Forelimb muscle (tissue), 1 donor: Measurements from ENCODE around the gene MAF. TPM values are rescaled to one million over a fixed set of nuclear protein-coding genes. Genes with fewer than 3 reads are reported as not detected.

Source experiments
- DNase-seq: peaks from one replicate; pipeline ENCODE4 v3.0.0-alpha.2; 2013; ENCODE audit warnings: low read depth
- polyA plus RNA-seq: library from polyadenylated mRNA; unstranded; fragments of 120-200 nt; gene quantifications from one replicate; pipeline ENCODE4 v1.2.1, GENCODE V29; 2013; ENCODE audit not compliant: insufficient read length

MAF gene
- polyA plus RNA-seq = 28.8 TPM

GRCh38 chr16:79600638-79601091 lies at the start of gene MAF:
Gene MAF, minus strand, starts transcription at chr16:79600737. Its CDS starts 835 bp downstream, at chr16:79599902.
- DNase-seq = peak; percentile 96

- DNase-seq = no peak
Measured at GRCh38 chr16:79648826-79649225, 48.3 kb upstream of the MAF start.

GRCh38 chr16:79647586-79647985 lies 47.0 kb upstream of the MAF start:
- no peak for DNase-seq

- no peak for DNase-seq
Measured at GRCh38 chr16:79645701-79646100, 45.2 kb upstream of the MAF start.

GRCh38 chr16:79644971-79645667 lies 44.6 kb upstream of the MAF start:
- DNase-seq = no peak

GRCh38 chr16:79642652-79643051 lies 42.1 kb upstream of the MAF start:
- DNase-seq = no peak

GRCh38 chr16:79640513-79641360 lies 40.2 kb upstream of the MAF start:
- DNase-seq = no peak

GRCh38 chr16:79639576-79640311 lies 39.2 kb upstream of the MAF start:
- DNase-seq = no peak

- no peak for DNase-seq
Measured at GRCh38 chr16:79638386-79638785, 37.8 kb upstream of the MAF start.

GRCh38 chr16:79635488-79635887 lies 35.0 kb upstream of the MAF start:
- no peak for DNase-seq

GRCh38 chr16:79634298-79634697 lies 33.8 kb upstream of the MAF start:
- DNase-seq = no peak

- DNase-seq = no peak
Measured at GRCh38 chr16:79632289-79632688, 31.8 kb upstream of the MAF start.

GRCh38 chr16:79628988-79629387 lies 28.5 kb upstream of the MAF start:
- DNase-seq = no peak

- DNase-seq = no peak
Measured at GRCh38 chr16:79628501-79628975, 28.0 kb upstream of the MAF start.

- no peak for DNase-seq
Measured at GRCh38 chr16:79627092-79627491, 26.6 kb upstream of the MAF start.

- DNase-seq = no peak
Measured at GRCh38 chr16:79625738-79626137, 25.2 kb upstream of the MAF start.

- DNase-seq = no peak
Measured at GRCh38 chr16:79623824-79624223, 23.3 kb upstream of the MAF start.

- DNase-seq = no peak
Measured at GRCh38 chr16:79623062-79623461, 22.5 kb upstream of the MAF start.

- no peak for DNase-seq
Measured at GRCh38 chr16:79621027-79621426, 20.5 kb upstream of the MAF start.

- no peak for DNase-seq
Measured at GRCh38 chr16:79618692-79619050, 18.1 kb upstream of the MAF start.

- no peak for DNase-seq
Measured at GRCh38 chr16:79618041-79618691, 17.6 kb upstream of the MAF start.

- DNase-seq = no peak
Measured at GRCh38 chr16:79613009-79613408, 12.5 kb upstream of the MAF start.
